GM12801 (cell line): Measurements from ENCODE around the gene SERP1.

Experiments
- CTCF ChIP-seq: IDR thresholded peaks from one replicate; pipeline ENCODE4 v1.5.1; 2011; ENCODE audit warnings: control low read depth; ENCODE audit not compliant: insufficient read length; ENCODE audit errors: extremely low read depth

SERP1 gene

GRCh38 chr3:150503402-150504099 is 42.7 kb downstream of the SERP1 start:
- TF ChIP-seq CTCF, result no peak

- no peak for TF ChIP-seq CTCF
These were observed 48.3 kb downstream of the SERP1 start for GRCh38 chr3:150497956-150498355.

GRCh38 chr3:150495563-150496168 is 50.6 kb downstream of the SERP1 start:
- no peak for TF ChIP-seq CTCF

GRCh38 chr3:150495149-150495548 is 51.1 kb downstream of the SERP1 start:
- TF ChIP-seq CTCF, result no peak

- TF ChIP-seq CTCF, result no peak
These were observed 51.8 kb downstream of the SERP1 start for GRCh38 chr3:150494411-150494977.
